ENCODE measurements around the gene GNG7.
"Not testable (repeated sequence)": the region's sequence is repeated elsewhere in the genome, so short reads cannot be mapped to it uniquely, and the experiment has no call there.

- TF ChIP-seq ZC3H10 (CRISPR knock-in tag; IDR thresholded peaks at IDR 0.05); ZFP30 (CRISPR knock-in tag; IDR thresholded peaks at IDR 0.05); PATZ1 (CRISPR knock-in tag; IDR thresholded peaks at IDR 0.05; ENCODE audit: borderline replicate concordance); ESRRG (CRISPR knock-in tag; IDR thresholded peaks at IDR 0.05); CSDC2 (CRISPR knock-in tag; IDR thresholded peaks at IDR 0.05); ZNF70 (CRISPR knock-in tag; IDR thresholded peaks at IDR 0.05); ZFP3 (CRISPR knock-in tag; IDR thresholded peaks at IDR 0.05); ARNTL (CRISPR knock-in tag; IDR thresholded peaks at IDR 0.05; ENCODE audit: borderline replicate concordance, low read depth); CSRNP3 (CRISPR knock-in tag; IDR thresholded peaks at IDR 0.05); TSHZ2 (CRISPR knock-in tag; IDR thresholded peaks at IDR 0.05): not testable (repeated sequence)
These were observed 10.7 kb upstream of the GNG7 start for GRCh38 chr19:2713170-2713569.
